PC-9 (cell line): ENCODE results near the gene SPINK8. TPM values are rescaled to one million over a fixed set of nuclear protein-coding genes. Genes with fewer than 3 reads are reported as not detected.
"Not testable (repeated sequence)": the region's sequence is repeated elsewhere in the genome, so short reads cannot be mapped to it uniquely, and the experiment has no call there.

Source experiments
- BruUV-seq: library from RNA; stranded (reverse); fragments of 400-500 nt; replicated peaks from 2 replicates; lab custom pipeline; 2021; lab: Mats Ljungman, UMichigan
- CTCF ChIA-PET: fragments of 300-600 bp; sonication (Branson Sonifier 250); formaldehyde crosslinking; loops from one replicate; lab custom pipeline; 2022; ENCODE audit warnings: antibody characterized with exemption; lab: Charles Lee
- POLR2A ChIA-PET: fragments of 300-600 bp; sonication (Branson Sonifier 250); formaldehyde crosslinking; loops from one replicate; lab custom pipeline; 2022; ENCODE audit warnings: antibody characterized with exemption; ENCODE audit not compliant: unreplicated experiment; lab: Charles Lee
- DNase-seq, 2 experiments: peaks; one replicate each; pipeline versions ENCODE4 v3.0.0 to v3.0.0-alpha.2; 2015 to 2022; ENCODE audit warnings: mixed read lengths in 1 of 2
- H2AFZ ChIP-seq: fragments of 200-600 bp; sonication (generic); 2 replicates; pipeline ENCODE4 v1.8.1; 2017; ENCODE audit warnings: antibody characterized with exemption
- H3F3A ChIP-seq: fragments of 200-600 bp; sonication (generic); 2 replicates; pipeline ENCODE4 v1.8.1; 2017; ENCODE audit warnings: antibody characterized with exemption, mild to moderate bottlenecking, low read depth; ENCODE audit not compliant: insufficient read depth
- H3K27ac ChIP-seq: fragments of 200-600 bp; sonication (generic); 2 replicates; pipeline ENCODE4 v1.6.1; 2016; ENCODE audit warnings: mixed run types
- H3K27me3 ChIP-seq: fragments of 200-600 bp; sonication (generic); 2 replicates; pipeline ENCODE4 v1.6.1; 2016; ENCODE audit warnings: low read depth, mixed run types; ENCODE audit not compliant: insufficient read depth
- H3K36me3 ChIP-seq: fragments of 200-600 bp; sonication (generic); 2 replicates; pipeline ENCODE4 v1.6.1; 2016; ENCODE audit warnings: low read depth, mixed run types
- H3K4me1 ChIP-seq: fragments of 200-600 bp; sonication (generic); replicated peaks from 2 replicates; pipeline ENCODE4 v1.6.1; 2016; ENCODE audit warnings: mixed run types; ENCODE audit not compliant: insufficient read depth
- H3K4me2 ChIP-seq: fragments of 200-600 bp; sonication (generic); 2 replicates; pipeline ENCODE4 v1.6.1; 2017; ENCODE audit warnings: mixed run types
- H3K4me3 ChIP-seq: fragments of 200-600 bp; sonication (generic); 2 replicates; pipeline ENCODE4 v1.6.1; 2016; ENCODE audit warnings: mixed run types
- H3K79me2 ChIP-seq: fragments of 200-600 bp; sonication (generic); 2 replicates; pipeline ENCODE4 v1.6.1; 2017; ENCODE audit warnings: low read depth, mixed run types
- H3K9me2 ChIP-seq: fragments of 200-600 bp; sonication (generic); 2 replicates; pipeline ENCODE4 v1.8.1; 2017; ENCODE audit warnings: mild to moderate bottlenecking; ENCODE audit not compliant: insufficient read depth
- H3K9me3 ChIP-seq: fragments of 200-600 bp; sonication (generic); 2 replicates; pipeline ENCODE4 v1.8.1; 2016; ENCODE audit warnings: low read depth; ENCODE audit not compliant: insufficient read depth
- H4K20me1 ChIP-seq: fragments of 200-600 bp; sonication (generic); 2 replicates; pipeline ENCODE4 v1.8.1; 2017; ENCODE audit not compliant: insufficient read depth
- EZH2 ChIP-seq: fragments of 200-600 bp; sonication (generic); IDR thresholded peaks from 2 replicates; pipeline ENCODE4 v1.8.0; 2017; ENCODE audit warnings: antibody characterized with exemption, low read depth
- intact Hi-C: fragments of 100-400 bp; cut with micrococcal nuclease; formaldehyde crosslinking; loops from one replicate; pipeline ENCODE4 v1.10.0; 2022; ENCODE audit not compliant: unreplicated experiment
- total RNA-seq: library from RNA; stranded (reverse); gene quantifications from 2 replicates; pipeline ENCODE4 v1.2.3, GENCODE V29; 2021
- TF ChIP-seq, protein P1 (sequence below): fragments of 200-600 bp; sonication (generic); conservative IDR thresholded peaks from 2 replicates; pipeline ENCODE4 v1.6.1; 2017; ENCODE audit warnings: mixed run types, antibody characterized with exemption, mild to moderate bottlenecking, moderate library complexity

SPINK8 gene
- total RNA-seq, 1 experiment from 2014 or later = not detected

DNA sequence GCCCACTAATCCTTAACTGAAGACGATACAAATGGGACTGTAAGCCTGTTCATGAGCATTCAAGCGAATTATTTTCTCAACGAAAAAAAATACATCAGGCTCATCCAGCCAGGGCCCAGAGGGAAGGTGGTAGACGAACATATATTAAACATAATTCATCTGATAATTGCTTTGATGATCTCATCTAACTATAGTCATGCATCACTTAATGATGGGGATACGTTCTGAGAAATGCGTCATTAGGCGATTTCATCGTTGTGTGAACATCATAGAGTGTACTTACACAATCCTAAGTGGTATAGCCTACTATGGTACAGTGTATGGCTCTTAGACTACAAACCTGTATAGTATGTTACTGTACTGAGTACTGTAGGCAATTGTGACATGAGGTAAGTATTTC lies 10.0 kb upstream of the SPINK8 start:
- H3K79me2 ChIP-seq = no peaks in the 10 kb centered on the region
- no TSS peak for BruUV-seq
- H3K9me3 ChIP-seq = no peaks in the 10 kb centered on the region
- no peak overlapping the region for H3K4me3 ChIP-seq
- H2AFZ ChIP-seq = no peak overlapping the region
- intact Hi-C loops = no loop called here
- no peak overlapping the region for H3K27ac ChIP-seq
- H4K20me1 ChIP-seq = no peaks in the 10 kb centered on the region
- peaks cover 4% of the 10 kb centered on the region; the same call in 1 of the 2 replicates for H3F3A ChIP-seq
- no peak for DNase-seq
- CTCF ChIA-PET = no interaction called here
- no peaks in the 10 kb centered on the region for H3K36me3 ChIP-seq
- H3K9me2 ChIP-seq = no peaks in the 10 kb centered on the region
- H3K27me3 ChIP-seq = no peaks in the 10 kb centered on the region
- no peak for TF ChIP-seq EZH2
- TF ChIP-seq, protein P1, sequence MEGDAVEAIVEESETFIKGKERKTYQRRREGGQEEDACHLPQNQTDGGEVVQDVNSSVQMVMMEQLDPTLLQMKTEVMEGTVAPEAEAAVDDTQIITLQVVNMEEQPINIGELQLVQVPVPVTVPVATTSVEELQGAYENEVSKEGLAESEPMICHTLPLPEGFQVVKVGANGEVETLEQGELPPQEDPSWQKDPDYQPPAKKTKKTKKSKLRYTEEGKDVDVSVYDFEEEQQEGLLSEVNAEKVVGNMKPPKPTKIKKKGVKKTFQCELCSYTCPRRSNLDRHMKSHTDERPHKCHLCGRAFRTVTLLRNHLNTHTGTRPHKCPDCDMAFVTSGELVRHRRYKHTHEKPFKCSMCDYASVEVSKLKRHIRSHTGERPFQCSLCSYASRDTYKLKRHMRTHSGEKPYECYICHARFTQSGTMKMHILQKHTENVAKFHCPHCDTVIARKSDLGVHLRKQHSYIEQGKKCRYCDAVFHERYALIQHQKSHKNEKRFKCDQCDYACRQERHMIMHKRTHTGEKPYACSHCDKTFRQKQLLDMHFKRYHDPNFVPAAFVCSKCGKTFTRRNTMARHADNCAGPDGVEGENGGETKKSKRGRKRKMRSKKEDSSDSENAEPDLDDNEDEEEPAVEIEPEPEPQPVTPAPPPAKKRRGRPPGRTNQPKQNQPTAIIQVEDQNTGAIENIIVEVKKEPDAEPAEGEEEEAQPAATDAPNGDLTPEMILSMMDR = no peak
- no peak overlapping the region for H3K4me2 ChIP-seq
- POLR2A ChIA-PET = no interaction called here
- no peaks in the 10 kb centered on the region for H3K4me1 ChIP-seq

DNA sequence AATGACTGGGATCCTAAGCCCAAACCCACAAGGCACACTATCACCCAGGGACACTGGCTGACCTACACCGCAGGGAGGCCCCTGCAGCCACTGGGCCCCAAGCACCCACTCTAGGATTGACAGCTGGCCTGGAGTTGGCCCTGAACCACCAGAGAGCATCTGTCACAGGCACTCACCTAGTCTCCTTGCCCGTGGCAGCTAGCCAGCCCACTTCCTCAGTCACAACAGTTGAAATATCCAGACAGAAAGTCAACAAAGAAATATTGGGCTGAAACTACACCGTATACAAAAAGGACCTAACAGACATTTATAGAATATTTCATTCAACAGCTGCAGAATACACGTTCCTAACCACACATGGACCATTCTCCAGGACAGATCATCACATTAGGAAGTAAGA lies 5.2 kb upstream of the SPINK8 start:
- no peak overlapping the region for H3K27ac ChIP-seq
- no peaks in the 10 kb centered on the region for H3K79me2 ChIP-seq
- no peaks in the 10 kb centered on the region for H3K9me3 ChIP-seq
- H3K9me2 ChIP-seq = no peaks in the 10 kb centered on the region
- no TSS peak for BruUV-seq
- no peak overlapping the region for H3K4me3 ChIP-seq
- H3K27me3 ChIP-seq = no peaks in the 10 kb centered on the region
- H3K36me3 ChIP-seq = no peaks in the 10 kb centered on the region
- CTCF ChIA-PET = no interaction called here
- no peaks in the 10 kb centered on the region for H3F3A ChIP-seq
- intact Hi-C loops = no loop called here
- no peaks in the 10 kb centered on the region for H4K20me1 ChIP-seq
- POLR2A ChIA-PET = interaction anchor here (0.6 kb wide), 1 partner anchor 48 kb away, joined by 3 read pairs; no protein-coding TSS in a partner anchor
- no peak overlapping the region for H2AFZ ChIP-seq
- no peak for TF ChIP-seq EZH2
- TF ChIP-seq, protein P1 = no peak
- H3K4me1 ChIP-seq = no peaks in the 10 kb centered on the region
- no peak for DNase-seq
- no peak overlapping the region for H3K4me2 ChIP-seq

DNA sequence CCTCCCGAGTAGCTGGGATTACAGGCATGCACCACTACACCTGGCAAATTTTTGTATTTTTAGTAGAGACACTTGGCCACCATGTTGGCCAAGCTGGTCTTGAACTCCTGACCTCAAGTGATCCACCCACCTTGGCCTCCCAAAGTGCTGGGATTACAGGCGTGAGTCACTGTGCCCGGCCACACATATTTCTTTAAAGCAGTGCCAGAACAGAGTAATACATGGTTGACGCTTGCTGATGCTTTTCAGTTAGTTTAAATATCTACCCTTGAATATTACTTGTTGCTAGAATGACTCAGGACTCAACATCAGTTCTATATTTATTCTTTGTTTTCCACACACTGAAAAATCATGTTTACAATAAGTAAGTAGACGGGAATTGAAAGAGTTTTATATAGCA lies 4.1 kb upstream of the SPINK8 start:
- H3K9me2 ChIP-seq, H2AFZ ChIP-seq, H3F3A ChIP-seq, H3K27ac ChIP-seq, H4K20me1 ChIP-seq, DNase-seq, H3K4me2 ChIP-seq, POLR2A ChIA-PET, H3K4me1 ChIP-seq, CTCF ChIA-PET, H3K4me3 ChIP-seq, H3K79me2 ChIP-seq, H3K27me3 ChIP-seq, H3K36me3 ChIP-seq, intact Hi-C loops, BruUV-seq, H3K9me3 ChIP-seq: not testable (repeated sequence)

DNA sequence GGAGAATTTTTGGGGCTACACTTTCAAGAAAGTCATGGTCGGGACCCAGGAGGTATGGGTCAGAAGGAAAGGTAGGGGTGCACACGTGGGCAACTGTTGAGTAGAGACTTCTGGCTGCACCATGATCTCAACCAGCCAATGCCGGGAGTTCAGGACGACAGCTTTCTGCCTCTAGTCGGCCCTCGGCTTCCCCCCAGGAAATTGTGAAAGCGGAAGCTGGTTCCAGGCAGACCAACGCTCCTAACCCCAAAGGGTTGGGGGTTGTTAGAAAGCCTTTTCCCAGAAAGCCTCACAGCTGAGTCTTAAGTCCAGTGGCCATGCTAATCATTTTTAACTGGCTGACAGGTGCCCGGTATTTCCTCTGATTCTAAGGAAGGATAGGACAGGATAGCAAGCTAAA lies 1.8 kb upstream of the SPINK8 start:
- POLR2A ChIA-PET = interaction anchor here (0.7 kb wide), 1 partner anchor 40 kb away, joined by 6 read pairs; no protein-coding TSS in a partner anchor
- H3F3A ChIP-seq, H3K9me3 ChIP-seq, H3K4me1 ChIP-seq, H3K4me3 ChIP-seq, CTCF ChIA-PET, H3K36me3 ChIP-seq, DNase-seq, BruUV-seq, H3K4me2 ChIP-seq, intact Hi-C loops, H2AFZ ChIP-seq, H3K9me2 ChIP-seq, H3K27ac ChIP-seq, H3K27me3 ChIP-seq, H4K20me1 ChIP-seq, H3K79me2 ChIP-seq: not testable (repeated sequence)
